ENCODE data around the gene MAPK8IP2.

The MAPK8IP2 gene

DNA sequence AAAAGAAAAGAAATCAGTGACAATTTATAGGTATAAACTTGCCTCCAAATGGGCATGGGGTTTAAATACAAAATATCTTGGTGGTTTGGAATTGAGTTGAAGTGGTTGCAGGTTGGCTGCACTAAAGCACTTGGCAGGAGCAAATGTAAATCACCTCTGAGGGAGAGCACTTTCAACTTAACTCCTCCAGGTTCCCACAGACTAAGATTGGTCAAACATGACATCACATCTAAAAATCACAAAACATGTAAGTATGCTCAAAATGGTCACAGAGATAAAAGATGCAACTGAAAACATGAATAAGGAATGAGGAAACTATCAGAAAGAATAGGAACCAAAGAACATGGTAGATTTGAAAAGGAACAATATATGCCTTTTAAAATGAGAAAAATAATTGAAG, 59.7 kb downstream of the MAPK8IP2 start:
- H3K36me3 ChIP-seq: no peaks in the 10 kb centered on the region
- no peaks in the 10 kb centered on the region for H3K9me3 ChIP-seq
- DNase-seq: no peak
- H3K4me3 ChIP-seq (ENCODE audit: low read depth, low read length): no peak overlapping the region
- H3K4me1 ChIP-seq: no peaks in the 10 kb centered on the region
- H3K27me3 ChIP-seq: peaks cover 3% of the 10 kb centered on the region; the same call in 1 of the 2 replicates
- TF ChIP-seq, protein P1, sequence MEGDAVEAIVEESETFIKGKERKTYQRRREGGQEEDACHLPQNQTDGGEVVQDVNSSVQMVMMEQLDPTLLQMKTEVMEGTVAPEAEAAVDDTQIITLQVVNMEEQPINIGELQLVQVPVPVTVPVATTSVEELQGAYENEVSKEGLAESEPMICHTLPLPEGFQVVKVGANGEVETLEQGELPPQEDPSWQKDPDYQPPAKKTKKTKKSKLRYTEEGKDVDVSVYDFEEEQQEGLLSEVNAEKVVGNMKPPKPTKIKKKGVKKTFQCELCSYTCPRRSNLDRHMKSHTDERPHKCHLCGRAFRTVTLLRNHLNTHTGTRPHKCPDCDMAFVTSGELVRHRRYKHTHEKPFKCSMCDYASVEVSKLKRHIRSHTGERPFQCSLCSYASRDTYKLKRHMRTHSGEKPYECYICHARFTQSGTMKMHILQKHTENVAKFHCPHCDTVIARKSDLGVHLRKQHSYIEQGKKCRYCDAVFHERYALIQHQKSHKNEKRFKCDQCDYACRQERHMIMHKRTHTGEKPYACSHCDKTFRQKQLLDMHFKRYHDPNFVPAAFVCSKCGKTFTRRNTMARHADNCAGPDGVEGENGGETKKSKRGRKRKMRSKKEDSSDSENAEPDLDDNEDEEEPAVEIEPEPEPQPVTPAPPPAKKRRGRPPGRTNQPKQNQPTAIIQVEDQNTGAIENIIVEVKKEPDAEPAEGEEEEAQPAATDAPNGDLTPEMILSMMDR (IDR thresholded peaks at IDR 0.05; ENCODE audit: low read depth, low read length): no peak

Data from BE2C (cell line).